ENCODE measurements around the gene FOXP2.

DNA sequence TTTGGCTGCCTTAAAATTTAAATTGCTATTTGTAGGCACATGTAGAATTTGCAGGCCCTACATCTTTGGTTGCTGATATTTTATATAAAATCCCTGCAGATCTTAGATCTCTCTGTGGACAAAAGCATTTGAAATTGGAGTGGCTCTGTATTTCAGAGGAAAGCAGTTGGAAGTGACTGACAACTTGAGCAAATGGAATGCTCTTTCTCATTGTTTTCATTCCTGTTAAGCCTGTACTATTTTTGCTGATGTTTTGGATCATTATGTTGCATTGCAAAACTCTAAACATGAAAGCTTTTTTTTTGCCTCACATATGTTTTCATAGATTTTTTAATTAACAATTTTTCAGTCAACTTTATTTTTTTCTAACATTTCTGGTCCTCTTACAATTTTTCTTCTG, 256.1 kb downstream of the FOXP2 start:
- TF ChIP-seq POLR2A (IDR thresholded peaks at IDR 0.05; ENCODE audit: low read depth, low read length) (no peak), POU2F2 (IDR thresholded peaks at IDR 0.05; ENCODE audit: low read depth, low read length) (no peak), SPI1 (IDR thresholded peaks at IDR 0.05; ENCODE audit: low read depth, low read length) (no peak), POLR2AphosphoS5 (IDR thresholded peaks at IDR 0.05; ENCODE audit: low read depth, low read length) (no peak), TAF1 (IDR thresholded peaks at IDR 0.05; ENCODE audit: low read depth, low read length) (no peak)

Measured in GM12891 (cell line).